Dermis blood vessel endothelial cell (primary cell): ENCODE data around the gene PADI4. TPM values are rescaled to one million over a fixed set of nuclear protein-coding genes. Genes with fewer than 3 reads are reported as not detected.
A peak's percentile ranks its signal among the peaks of the same experiment; 100 is the strongest.

Experiments used
- DNase-seq: peaks from one replicate; pipeline ENCODE4 v3.0.0; 2010
- total RNA-seq: library from RNA; depleted of rRNA; stranded (reverse); fragments of >200 nt; gene quantifications from 2 replicates; pipeline ENCODE4 v1.2.3, GENCODE V29; 2014

PADI4 gene
- not detected in 2 replicates for total RNA-seq

- DNase-seq, result no peak
These were observed at the start of gene PADI4 for GRCh38 chr1:17307946-17308345. Gene PADI4, plus strand, starts transcription at chr1:17308197. Its CDS starts 26 bp downstream, at chr1:17308223.

GRCh38 chr1:17258758-17259130, 49.3 kb upstream of the PADI4 start:
- no peak for DNase-seq

GRCh38 chr1:17259233-17259873, 48.6 kb upstream of the PADI4 start:
- DNase-seq, result no peak

GRCh38 chr1:17260264-17260663, 47.7 kb upstream of the PADI4 start:
- DNase-seq, result no peak

GRCh38 chr1:17260738-17261137, 47.3 kb upstream of the PADI4 start:
- no peak for DNase-seq

- no peak for DNase-seq
These were observed 44.1 kb upstream of the PADI4 start for GRCh38 chr1:17263936-17264335.

GRCh38 chr1:17264470-17264869, 43.5 kb upstream of the PADI4 start:
- no peak for DNase-seq

- DNase-seq, result no peak
These were observed 42.8 kb upstream of the PADI4 start for GRCh38 chr1:17265162-17265561.

- DNase-seq, result no peak
These were observed 42.0 kb upstream of the PADI4 start for GRCh38 chr1:17265950-17266349.

- no peak for DNase-seq
These were observed 36.9 kb upstream of the PADI4 start for GRCh38 chr1:17270891-17271765.

GRCh38 chr1:17272066-17272465, 35.9 kb upstream of the PADI4 start:
- no peak for DNase-seq

GRCh38 chr1:17272646-17273045, 35.4 kb upstream of the PADI4 start:
- no peak for DNase-seq

GRCh38 chr1:17273096-17273495, 34.9 kb upstream of the PADI4 start:
- no peak for DNase-seq

- DNase-seq, result peak; percentile 80
These were observed 33.5 kb upstream of the PADI4 start for GRCh38 chr1:17274186-17275170.

- peak; percentile 72 for DNase-seq
These were observed 31.4 kb upstream of the PADI4 start for GRCh38 chr1:17276568-17276967.

GRCh38 chr1:17277511-17278159, 30.4 kb upstream of the PADI4 start:
- DNase-seq, result no peak

- no peak for DNase-seq
These were observed 28.8 kb upstream of the PADI4 start for GRCh38 chr1:17278996-17279830.

- DNase-seq, result no peak
These were observed 27.6 kb upstream of the PADI4 start for GRCh38 chr1:17280436-17280835.

- no peak for DNase-seq
These were observed 27.1 kb upstream of the PADI4 start for GRCh38 chr1:17280894-17281293.

GRCh38 chr1:17281775-17282181, 26.2 kb upstream of the PADI4 start:
- no peak for DNase-seq

GRCh38 chr1:17282836-17283235, 25.2 kb upstream of the PADI4 start:
- no peak for DNase-seq
